Muscle layer of duodenum (tissue), 2 donors: ENCODE results near the gene ADAMTSL5.

ENCODE experiments used
- H3K27ac ChIP-seq: one replicate; pipeline ENCODE4 v1.7.0; 2013; ENCODE audit warnings: mild to moderate bottlenecking, low read length
- H3K27me3 ChIP-seq: one replicate; pipeline ENCODE4 v1.7.0; 2013; ENCODE audit warnings: low read depth, mild to moderate bottlenecking, control low read depth, low read length
- H3K36me3 ChIP-seq, 2 donors: one replicate each; pipeline ENCODE4 v1.7.0; 2013; ENCODE audit warnings: low read length in 2 of 2, control low read depth in 1 of 2, mild to moderate bottlenecking in 1 of 2; ENCODE audit not compliant: insufficient read depth in 2 of 2, control insufficient read depth in 1 of 2
- H3K4me1 ChIP-seq, 2 donors: one replicate each; pipeline ENCODE4 v1.7.0; 2013; ENCODE audit warnings: low read length in 2 of 2, mild to moderate bottlenecking in 2 of 2, control low read depth in 1 of 2, moderate library complexity in 1 of 2; ENCODE audit not compliant: insufficient read depth in 2 of 2, control insufficient read depth in 1 of 2
- H3K4me3 ChIP-seq, 2 donors: one replicate each; pipeline ENCODE4 v1.7.0; 2013; ENCODE audit warnings: low read length in 2 of 2, low read depth in 1 of 2, mild to moderate bottlenecking in 1 of 2
- H3K9me3 ChIP-seq, 2 donors: one replicate each; pipeline ENCODE4 v1.7.0; 2013; ENCODE audit warnings: low read length in 2 of 2, control low read depth in 1 of 2, mild to moderate bottlenecking in 1 of 2; ENCODE audit not compliant: control insufficient read depth in 1 of 2
- donor health status: healthy.

The ADAMTSL5 gene

DNA sequence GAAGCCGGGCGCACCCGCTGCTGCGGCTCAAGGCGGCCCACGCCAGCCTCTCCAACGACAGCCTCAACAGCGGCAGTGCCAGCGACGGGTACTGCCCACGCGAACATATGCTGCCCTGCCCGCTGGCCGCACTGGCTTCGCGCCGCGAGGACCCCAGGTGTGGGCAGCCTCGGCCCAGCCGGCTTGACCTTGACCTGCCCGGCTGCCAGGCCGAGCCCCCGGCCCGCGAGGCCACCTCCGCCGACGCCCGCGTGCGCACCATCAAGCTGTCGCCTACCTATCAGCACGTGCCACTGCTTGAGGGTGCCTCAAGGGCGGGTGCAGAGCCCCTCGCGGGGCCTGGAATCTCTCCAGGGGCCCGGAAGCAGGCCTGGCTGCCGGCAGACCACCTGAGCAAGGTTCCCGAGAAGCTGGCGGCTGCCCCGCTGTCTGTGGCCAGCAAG is 46.8 kb downstream of the ADAMTSL5 start:
- Histone ChIP-seq H3K4me1 (peaks cover 0 to 52% of the 10 kb centered on the region in 2 donors), H3K4me3 (no peak overlapping the region)

DNA sequence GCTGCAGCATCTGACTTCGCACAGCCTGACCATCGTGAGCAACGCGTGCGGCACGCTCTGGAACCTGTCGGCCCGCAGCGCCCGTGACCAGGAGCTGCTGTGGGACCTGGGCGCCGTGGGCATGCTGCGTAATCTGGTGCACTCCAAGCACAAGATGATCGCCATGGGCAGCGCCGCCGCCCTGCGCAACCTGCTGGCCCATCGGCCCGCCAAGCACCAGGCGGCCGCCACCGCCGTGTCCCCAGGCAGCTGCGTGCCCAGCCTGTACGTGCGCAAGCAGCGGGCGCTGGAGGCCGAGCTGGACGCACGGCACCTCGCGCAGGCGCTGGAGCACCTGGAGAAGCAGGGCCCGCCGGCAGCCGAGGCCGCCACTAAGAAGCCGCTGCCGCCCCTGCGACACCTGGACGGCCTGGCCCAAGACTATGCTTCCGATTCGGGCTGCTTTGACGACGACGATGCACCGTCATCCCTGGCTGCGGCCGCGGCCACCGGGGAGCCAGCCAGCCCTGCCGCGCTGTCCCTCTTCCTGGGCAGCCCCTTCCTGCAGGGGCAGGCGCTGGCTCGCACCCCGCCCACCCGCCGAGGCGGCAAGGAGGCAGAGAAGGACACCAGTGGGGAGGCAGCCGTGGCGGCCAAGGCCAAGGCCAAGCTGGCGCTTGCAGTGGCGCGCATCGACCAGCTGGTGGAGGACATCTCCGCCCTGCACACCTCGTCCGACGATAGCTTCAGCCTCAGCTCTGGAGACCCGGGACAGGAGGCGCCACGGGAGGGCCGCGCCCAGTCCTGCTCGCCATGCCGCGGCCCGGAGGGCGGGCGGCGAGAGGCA is 47.4 kb downstream of the ADAMTSL5 start:
- H3K36me3 ChIP-seq: peaks cover 0 to 7% of the 10 kb centered on the region in 2 donors
- H3K4me1 ChIP-seq: peaks cover 0 to 46% of the 10 kb centered on the region in 2 donors
- peaks cover 21% of the 10 kb centered on the region for H3K27me3 ChIP-seq
- H3K27ac ChIP-seq: no peak overlapping the region
- no peak overlapping the region for H3K4me3 ChIP-seq
- no peaks in the 10 kb centered on the region for H3K9me3 ChIP-seq

More for the DNA sequence above, 46.8 kb downstream of the ADAMTSL5 start:
- no peaks in the 10 kb centered on the region for H3K9me3 ChIP-seq
- H3K27me3 ChIP-seq: peaks cover 25% of the 10 kb centered on the region
- H3K27ac ChIP-seq: no peak overlapping the region
- H3K36me3 ChIP-seq: peaks cover 0 to 1% of the 10 kb centered on the region in 2 donors

DNA sequence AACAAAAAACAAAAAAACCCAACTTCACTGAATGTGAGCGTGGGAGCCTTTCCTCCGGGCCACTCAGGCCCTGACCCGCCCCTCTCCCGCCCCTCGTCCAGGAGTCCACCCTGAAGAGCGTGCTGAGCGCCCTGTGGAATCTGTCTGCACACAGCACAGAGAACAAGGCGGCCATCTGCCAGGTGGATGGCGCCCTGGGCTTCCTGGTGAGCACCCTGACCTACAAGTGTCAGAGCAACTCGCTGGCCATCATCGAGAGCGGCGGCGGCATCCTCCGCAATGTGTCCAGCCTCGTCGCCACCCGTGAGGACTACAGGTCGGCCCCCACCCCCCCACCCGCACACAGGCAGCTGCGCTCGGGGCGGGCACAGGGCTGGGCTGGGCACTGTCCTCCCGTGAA is 51.0 kb downstream of the ADAMTSL5 start:
- Histone ChIP-seq H3K27me3 (peaks cover 12% of the 10 kb centered on the region), H3K27ac (no peak overlapping the region), H3K36me3 (peaks cover 0 to 15% of the 10 kb centered on the region in 2 donors), H3K4me1 (peaks cover 0 to 19% of the 10 kb centered on the region in 2 donors), H3K4me3 (no peak overlapping the region), H3K9me3 (no peaks in the 10 kb centered on the region)

DNA sequence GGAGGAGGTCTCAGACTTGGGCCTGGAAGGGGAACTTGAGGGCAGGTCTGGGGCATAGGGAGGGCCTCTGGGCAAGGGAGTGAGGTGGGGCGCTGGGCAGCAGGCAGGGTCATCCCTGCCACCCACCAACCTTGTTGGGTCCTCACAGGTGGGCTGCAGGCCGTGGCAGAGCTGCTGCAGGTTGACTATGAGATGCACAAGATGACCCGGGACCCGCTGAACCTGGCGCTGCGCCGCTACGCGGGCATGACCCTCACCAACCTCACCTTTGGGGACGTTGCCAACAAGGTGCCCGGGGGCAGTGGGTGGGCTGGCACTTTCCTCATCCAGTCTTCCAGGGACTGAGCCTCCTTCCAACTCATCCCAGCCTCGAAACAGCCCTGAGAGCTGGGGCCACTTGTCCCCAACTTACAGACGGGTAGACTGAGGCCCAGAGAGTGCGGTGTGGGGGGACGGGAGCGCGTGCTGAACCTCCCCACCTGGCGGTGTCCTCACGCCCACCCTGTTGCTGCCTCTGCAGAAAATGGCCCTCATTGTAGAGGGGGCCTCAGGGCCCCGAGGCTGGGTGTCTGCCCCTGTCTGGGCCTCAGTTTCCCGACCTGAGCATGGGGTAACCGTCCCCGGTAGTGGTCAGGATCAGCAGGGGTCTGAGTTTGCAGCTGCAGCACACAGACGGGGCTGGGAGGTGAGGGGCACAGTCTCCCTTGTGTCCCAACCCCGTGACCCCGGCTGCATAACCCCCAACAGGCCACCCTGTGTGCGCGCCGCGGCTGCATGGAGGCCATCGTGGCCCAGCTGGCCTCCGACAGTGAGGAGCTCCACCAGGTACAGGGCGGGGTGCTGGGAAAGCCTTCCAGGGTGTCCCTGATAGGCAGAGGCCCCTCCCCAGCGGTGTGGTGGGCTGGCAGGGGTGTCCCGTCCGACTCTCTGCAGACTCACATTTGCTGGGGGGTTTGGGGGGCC is 52.5 kb downstream of the ADAMTSL5 start:
- Histone ChIP-seq H3K27me3 (peaks cover 16% of the 10 kb centered on the region), H3K4me1 (peaks cover 0 to 19% of the 10 kb centered on the region in 2 donors), H3K27ac (no peak overlapping the region), H3K9me3 (no peaks in the 10 kb centered on the region), H3K4me3 (no peak overlapping the region), H3K36me3 (peaks cover 0 to 15% of the 10 kb centered on the region in 2 donors)

DNA sequence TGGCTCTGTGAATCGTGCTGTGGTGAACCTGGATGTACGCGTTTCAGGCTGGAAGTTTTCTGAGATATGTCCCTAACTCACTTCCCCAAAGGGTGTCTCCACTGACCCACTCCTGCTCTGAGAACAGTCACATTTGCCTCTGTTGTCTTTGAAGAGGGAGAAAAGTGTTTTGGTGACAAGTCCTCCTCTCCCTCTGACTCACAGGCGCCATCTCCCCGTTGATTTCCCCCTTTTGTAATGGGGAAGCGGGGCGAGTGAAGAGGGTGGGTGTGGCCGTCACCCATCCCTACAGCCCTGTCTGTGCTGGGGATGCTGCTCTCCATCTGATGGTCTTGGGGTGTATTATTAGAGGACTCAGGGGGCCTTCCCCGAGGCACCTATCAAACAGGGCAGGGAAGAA is 53.3 kb downstream of the ADAMTSL5 start:
- Histone ChIP-seq H3K27me3 (peaks cover 16% of the 10 kb centered on the region), H3K4me1 (peaks cover 0 to 21% of the 10 kb centered on the region in 2 donors), H3K4me3 (no peak overlapping the region), H3K9me3 (no peaks in the 10 kb centered on the region), H3K36me3 (peaks cover 0 to 15% of the 10 kb centered on the region in 2 donors), H3K27ac (no peak overlapping the region)

DNA sequence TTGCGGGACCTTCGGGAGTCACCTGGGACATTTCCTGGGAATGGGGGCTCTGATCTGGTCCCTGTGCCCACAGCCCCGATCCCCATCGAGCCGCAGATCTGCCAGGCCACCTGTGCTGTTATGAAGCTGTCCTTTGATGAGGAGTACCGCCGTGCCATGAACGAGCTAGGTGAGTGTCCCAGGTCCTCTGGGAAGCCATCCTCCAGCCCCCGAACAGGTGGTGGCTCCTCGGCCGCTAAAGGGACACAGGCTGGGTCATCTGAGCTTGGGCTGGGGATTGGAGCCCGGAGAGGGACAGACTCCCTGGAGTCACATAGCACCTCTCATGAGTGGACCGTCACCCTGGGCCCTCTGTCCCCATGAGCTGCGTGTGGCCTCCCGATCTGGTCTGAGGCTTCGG is 54.9 kb downstream of the ADAMTSL5 start:
- H3K4me1 ChIP-seq: peaks cover 0 to 27% of the 10 kb centered on the region in 2 donors
- H3K27ac ChIP-seq: no peak overlapping the region
- no peaks in the 10 kb centered on the region for H3K9me3 ChIP-seq
- peaks cover 0 to 15% of the 10 kb centered on the region in 2 donors for H3K36me3 ChIP-seq
- no peak overlapping the region for H3K4me3 ChIP-seq
- H3K27me3 ChIP-seq: peaks cover 17% of the 10 kb centered on the region

DNA sequence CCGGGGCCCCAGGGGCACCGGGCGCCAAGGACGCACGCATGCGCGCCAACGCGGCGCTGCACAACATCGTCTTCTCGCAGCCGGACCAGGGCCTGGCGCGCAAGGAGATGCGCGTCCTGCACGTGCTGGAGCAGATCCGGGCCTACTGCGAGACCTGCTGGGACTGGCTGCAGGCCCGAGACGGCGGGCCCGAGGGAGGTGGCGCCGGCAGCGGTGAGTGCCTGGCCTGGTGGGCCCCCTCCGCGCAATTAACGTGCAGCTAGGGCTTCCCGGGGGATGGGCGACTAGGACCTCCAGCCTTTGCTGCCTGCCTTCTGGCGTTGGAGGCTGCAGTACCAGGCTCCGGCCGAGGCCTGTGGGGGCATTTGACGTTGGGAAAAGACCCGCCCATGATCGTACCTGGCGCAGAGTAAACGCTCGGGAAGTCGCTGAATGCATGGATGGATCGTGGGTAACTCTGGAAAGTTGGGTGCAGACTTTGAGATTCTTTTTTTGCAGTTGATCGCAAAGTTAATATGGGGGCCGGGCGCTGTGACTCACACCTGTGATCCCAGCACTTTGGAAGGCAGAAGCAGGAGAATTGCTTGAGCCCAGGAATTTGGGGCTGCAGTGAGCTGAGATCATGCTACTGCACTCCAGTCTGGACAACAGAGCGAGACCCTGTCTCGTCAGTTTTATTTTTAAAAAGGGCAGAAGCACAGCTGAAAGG is 55.6 kb downstream of the ADAMTSL5 start:
- no peak overlapping the region for H3K4me3 ChIP-seq
- no peak overlapping the region for H3K27ac ChIP-seq
- no peaks in the 10 kb centered on the region for H3K9me3 ChIP-seq
- H3K27me3 ChIP-seq: peaks cover 24% of the 10 kb centered on the region
- peaks cover 0 to 30% of the 10 kb centered on the region in 2 donors for H3K4me1 ChIP-seq
- H3K36me3 ChIP-seq: peaks cover 0 to 15% of the 10 kb centered on the region in 2 donors

DNA sequence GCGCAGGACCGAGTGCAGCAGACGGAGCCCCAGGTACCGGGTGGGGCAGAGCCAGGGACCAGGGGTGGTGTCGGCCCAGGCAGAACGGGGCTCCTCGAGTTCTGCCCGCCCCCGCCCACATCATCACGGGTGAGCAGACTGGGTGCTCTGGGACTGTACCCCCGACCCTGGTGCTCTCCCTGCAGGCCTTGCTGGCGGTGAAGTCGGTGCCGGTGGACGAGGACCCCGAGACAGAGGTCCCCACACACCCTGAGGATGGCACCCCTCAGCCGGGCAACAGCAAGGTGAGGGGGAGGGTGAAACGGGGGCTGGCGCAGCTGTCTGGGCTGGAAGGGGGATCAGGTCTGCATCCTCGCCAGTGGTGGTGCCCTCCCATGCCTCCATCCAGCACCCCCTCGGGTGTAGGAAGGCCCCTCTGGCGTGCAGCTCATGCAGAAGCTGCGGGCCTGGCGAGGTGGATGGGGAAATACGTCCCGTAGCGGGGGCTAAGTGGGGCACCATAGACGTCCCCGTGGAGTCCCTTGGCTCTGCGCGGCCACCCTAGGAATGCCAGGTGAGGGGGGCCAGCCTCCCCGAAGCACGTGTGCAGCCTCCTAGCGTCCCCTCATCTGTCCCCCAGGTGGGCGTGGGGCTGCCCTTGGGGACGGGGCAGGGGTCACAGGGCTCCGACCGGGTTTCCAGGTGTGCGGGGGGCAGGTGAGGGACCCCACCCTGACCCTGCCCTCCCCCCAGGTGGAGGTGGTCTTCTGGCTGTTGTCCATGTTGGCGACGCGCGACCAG is 56.5 kb downstream of the ADAMTSL5 start:
- Histone ChIP-seq H3K27me3 (peaks cover 32% of the 10 kb centered on the region), H3K36me3 (peaks cover 0 to 15% of the 10 kb centered on the region in 2 donors), H3K4me1 (peaks cover 0 to 30% of the 10 kb centered on the region in 2 donors), H3K4me3 (no peak overlapping the region), H3K27ac (no peak overlapping the region), H3K9me3 (no peaks in the 10 kb centered on the region)

DNA sequence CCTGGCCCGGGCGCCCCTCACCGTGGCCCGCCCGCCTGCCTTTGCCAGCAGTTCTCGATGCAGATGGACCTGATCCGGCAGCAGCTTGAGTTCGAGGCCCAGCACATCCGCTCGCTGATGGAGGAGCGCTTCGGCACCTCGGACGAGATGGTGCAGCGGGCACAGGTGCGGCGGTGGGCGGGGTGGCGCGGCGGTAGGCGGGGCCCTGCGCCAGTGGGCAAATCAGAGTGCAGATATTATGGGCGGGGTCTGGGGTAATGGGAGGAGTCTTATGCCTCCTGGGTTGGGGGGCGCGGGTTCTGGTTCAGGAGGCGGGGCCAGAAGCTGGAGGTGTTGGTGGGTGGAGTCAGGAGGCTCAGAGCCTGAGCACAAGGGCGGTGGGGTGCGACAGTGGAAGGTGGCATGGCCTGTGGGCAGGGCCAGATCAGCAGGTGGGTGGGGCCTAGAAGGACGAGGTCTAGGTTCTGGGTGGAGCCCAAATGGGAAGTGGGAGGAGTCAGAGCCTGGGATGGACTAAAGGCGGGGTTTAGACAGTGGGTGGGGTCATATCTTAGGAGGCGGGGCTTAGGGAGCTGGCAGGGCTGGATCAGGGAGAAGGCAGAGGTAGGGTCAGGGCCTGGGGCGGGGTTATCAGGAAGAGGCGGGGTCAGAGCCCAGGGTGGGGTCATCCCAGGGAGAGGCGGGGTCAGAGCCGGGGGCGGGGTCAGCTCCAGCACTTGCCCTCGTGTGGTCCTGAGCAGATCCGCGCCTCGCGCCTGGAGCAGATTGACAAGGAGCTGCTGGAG is 57.3 kb downstream of the ADAMTSL5 start:
- Histone ChIP-seq H3K4me3 (no peak overlapping the region), H3K9me3 (no peaks in the 10 kb centered on the region), H3K27me3 (peaks cover 40% of the 10 kb centered on the region), H3K36me3 (peaks cover 0 to 9% of the 10 kb centered on the region in 2 donors), H3K4me1 (peaks cover 0 to 30% of the 10 kb centered on the region in 2 donors), H3K27ac (no peak overlapping the region)
